Activated gamma-delta T cell treated with Interleukin-2 at 50 U/mL for 16 hours (primary cell): ENCODE data around the gene KRT82.

Source experiments
- DNase-seq: peaks from one replicate; pipeline ENCODE4 v3.0.0-alpha.2; 2020

Gene KRT82

DNA sequence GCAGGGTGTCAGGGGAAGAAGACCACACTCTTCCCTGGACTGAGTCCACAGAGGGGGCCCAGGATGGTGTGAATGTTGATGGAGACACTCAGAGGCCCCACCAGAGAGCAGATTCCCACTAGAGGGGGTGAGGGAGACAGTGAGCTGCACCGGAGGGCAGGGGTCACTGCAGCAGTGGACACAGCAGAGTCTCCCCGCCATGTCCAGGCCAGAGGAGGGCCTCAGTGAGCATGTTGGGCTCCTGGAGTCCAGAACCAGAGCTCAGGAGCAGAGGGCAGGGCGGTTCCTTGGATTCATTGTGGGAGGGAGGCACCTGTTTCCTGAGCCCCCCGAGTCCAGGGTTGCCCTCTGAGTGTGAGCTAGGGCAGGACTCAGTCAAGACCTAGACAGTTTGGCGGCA, 1.8 kb upstream of the KRT82 start:
- no peak for DNase-seq

DNA sequence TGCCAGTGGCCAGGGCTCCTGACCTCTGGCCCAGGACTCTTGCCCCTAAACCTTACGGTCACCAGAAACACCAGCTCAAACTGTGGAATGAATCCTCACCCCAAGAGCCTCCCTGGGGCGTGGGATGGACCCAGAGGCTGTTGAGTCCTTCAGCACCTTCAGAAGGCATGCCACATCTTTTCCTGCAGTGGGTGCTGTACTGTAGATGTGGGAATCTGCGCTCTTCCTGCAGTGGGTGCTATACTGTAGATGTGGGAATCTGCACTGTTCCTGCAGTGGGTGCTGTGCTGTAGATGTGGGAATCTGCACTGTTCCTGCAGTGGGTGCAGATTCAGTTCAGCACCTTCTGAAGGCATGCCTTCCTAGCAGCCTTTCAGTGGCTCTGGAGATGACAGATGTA, 1.2 kb downstream of the KRT82 start:
- DNase-seq: no peak

DNA sequence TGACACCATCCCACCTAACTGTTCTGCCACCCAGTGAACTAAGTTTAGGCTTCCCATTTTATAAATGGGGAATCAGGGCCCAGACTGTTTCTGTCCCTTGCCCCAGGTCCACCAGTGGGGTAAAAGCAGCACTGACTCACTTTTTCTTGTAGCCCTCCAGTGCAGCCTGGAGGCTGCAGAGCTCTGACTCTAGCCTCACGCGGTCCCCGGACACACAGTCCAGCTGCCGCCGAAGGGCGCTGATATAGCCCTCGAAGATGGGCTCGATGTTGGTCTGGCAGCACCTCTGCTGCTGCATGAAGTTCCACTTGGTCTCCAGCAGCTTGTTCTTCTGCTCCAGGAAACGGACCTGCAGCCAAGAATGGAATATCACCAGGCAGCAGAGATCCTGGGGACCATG, 2.6 kb downstream of the KRT82 start:
- no peak for DNase-seq

- DNase-seq: no peak
Observed at GRCh38 chr12:52402873-52403540, 3.1 kb downstream of the KRT82 start.

DNA sequence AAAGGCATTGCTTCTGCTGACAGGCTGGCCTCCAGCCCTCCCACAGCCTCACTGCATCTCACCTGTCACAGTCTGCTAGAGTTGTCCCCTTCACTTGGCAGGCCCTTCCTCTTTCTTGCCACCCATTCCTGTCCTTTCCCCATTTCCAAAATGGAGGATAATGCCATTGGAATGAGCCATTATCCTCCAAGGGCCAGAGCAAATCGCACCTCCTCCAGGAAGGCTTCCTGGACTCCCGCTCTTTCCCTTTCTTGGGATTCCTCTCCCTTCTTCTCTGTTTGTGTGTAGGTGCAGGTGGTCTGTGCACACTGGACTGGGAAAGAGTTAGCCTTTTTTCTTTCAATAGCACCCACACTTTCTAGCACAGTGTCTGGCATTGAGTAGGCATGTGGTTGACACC, 3.8 kb downstream of the KRT82 start:
- DNase-seq: no peak

- DNase-seq: no peak
Observed at GRCh38 chr12:52401926-52402325, 4.2 kb downstream of the KRT82 start.

DNA sequence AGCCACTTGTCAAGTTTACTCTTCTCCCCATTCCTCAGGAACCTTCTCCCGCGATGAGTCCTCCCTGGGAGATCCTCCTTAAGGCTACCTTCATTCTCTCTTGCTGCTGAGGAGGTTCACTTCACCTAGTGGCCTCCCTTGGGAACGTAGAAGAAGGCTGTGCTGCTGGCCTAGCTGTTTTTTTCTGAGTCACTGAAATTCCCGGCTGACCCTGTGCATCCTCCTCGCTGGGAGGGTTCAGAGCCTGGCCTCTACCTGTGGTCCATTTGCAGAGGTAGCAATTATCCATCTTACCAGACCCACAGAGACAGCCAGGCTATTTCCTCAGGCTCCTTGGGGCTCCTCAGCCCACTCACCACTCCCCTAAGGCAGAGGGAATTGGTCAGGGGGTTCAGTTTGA, 4.6 kb downstream of the KRT82 start:
- DNase-seq: no peak

- DNase-seq: no peak
Observed at GRCh38 chr12:52400906-52401305, 5.2 kb downstream of the KRT82 start.

DNA sequence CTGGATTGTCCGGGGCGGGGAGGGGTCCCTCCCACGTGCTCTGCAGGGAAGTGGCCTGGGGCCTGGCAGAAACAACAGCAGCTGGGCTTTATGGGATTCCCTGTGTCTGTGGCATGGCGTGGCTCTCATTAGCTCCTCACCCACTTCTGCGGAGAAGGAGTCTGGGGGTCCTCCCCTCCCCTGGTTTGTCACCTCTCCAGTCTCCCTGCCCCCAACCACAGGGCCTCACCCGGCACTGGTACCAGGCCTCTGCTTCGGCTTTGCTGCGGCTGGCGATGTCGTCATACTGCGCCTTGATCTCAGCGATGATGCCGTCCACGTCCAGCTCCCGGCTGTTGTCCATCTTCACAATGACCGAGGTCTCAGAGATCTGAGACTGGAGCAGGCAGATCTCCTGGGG, 6.4 kb downstream of the KRT82 start:
- no peak for DNase-seq

DNA sequence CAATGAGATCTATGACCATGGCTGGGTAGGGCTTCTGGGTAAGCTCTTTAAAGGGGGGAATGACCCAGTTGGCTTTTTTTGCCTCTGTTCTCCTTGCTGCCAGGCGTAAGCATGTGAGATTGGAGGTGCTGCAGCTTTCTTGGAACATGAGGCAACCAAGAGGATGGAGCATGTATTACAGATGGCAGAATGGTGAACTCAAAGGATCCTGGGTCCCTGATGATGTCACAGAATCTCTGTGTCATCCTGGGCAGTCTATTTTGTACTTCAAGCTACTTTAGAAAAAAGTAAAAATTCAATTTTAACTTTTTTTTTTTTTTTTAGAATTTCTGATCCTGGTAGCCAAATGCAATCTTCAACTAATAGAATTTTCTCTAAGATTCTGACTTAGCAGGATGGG, 8.0 kb downstream of the KRT82 start:
- no peak for DNase-seq

DNA sequence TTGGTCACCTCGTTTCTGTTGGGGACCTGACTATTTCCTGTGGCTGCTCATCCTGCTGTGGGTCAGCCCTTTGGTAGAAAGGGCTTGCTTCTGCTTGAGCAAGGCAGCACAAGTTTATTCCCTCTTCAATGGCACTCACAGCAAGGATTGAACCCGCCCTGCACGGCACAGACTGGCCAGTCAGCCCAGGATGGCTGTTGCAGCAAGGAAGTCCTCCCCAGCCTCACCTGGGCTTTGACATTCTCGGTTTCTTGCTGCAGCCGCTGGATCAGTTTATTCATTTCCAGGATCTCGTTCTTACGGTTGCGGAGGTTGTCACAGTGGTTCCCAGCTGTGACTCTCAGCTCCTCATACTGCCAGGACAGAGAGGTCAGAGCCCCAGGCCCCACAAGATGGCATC, 9.5 kb downstream of the KRT82 start:
- DNase-seq: no peak

DNA sequence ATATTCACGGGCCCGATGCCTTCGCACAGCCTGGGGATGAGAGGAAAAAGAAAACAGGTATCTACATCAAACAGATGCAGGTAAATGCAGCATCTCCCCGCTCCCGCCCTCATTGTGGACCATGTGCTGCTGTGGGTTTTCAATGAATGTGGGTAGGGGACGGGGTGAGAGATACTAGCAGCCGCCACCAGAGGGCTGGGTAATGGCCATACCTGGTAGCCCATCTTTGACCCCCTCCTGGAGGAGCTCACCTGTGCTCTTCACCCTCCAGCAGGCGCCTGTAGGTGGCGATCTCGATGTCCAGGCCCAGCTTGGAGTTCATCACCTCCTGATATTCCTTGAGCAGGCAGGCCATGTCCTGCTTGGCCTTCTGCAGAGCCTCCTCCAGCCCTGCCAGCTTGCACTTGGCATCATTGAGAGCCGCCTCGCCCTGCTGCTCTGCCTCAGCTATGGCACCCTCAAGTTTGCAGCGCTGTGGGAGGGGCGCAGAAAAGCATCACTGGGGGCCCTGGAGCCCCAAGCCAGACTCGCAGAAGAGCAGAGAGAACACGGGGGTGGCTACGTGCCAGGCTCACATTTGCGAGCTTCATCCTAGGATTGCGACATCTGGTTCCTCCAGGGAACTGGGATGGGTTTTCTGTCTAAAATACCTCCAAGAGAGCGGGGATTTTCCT, 10.2 kb downstream of the KRT82 start:
- no peak for DNase-seq

DNA sequence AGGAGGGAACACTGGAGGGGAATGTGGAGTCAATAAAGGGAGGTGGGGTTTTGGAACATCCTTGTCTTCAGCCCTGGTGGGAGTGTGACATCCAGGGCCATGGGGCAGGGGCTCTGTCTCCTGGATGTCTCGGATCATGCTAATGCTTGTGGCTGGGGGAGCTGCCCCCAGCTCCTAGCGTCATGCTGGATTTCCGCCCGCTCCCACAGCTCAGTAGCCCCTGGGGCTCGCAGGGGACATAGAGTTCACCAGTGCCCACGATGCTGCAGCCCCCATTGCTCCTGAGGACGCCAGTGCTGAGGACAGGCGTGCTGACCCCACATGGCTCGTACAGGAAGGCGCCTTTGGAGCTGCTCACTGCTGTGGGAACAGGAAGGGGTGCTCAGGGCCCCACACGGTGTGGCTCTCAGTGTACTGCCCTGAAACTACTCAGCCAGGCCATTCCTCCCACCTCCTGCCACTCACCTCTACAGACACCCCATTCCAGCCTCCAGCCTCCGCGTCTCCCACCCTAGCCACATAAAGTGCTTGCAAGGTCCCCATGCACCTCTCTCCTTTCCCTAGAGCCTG, 11.2 kb downstream of the KRT82 start:
- no peak for DNase-seq

- no peak for DNase-seq
Observed at GRCh38 chr12:52392465-52393007, 13.6 kb downstream of the KRT82 start.

DNA sequence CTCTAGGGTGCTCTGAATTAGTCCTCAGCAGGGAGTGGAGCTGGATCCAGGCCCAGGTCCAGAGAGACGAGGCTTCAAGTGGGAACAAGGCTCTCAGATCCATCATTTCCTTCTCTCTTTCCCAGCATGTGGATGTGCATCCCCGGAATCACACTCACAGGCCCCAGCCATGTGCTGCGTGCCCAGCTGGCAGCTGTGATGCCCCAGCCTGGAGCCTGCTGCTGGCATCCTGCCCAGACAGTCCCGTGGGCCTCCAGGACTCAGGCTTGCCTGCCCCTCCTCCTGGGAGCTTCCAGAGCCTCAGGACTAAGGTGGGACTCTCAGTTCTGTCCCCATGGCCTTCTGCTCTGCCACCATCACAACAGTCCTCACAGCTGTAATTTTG, 14.5 kb downstream of the KRT82 start:
- DNase-seq: no peak

DNA sequence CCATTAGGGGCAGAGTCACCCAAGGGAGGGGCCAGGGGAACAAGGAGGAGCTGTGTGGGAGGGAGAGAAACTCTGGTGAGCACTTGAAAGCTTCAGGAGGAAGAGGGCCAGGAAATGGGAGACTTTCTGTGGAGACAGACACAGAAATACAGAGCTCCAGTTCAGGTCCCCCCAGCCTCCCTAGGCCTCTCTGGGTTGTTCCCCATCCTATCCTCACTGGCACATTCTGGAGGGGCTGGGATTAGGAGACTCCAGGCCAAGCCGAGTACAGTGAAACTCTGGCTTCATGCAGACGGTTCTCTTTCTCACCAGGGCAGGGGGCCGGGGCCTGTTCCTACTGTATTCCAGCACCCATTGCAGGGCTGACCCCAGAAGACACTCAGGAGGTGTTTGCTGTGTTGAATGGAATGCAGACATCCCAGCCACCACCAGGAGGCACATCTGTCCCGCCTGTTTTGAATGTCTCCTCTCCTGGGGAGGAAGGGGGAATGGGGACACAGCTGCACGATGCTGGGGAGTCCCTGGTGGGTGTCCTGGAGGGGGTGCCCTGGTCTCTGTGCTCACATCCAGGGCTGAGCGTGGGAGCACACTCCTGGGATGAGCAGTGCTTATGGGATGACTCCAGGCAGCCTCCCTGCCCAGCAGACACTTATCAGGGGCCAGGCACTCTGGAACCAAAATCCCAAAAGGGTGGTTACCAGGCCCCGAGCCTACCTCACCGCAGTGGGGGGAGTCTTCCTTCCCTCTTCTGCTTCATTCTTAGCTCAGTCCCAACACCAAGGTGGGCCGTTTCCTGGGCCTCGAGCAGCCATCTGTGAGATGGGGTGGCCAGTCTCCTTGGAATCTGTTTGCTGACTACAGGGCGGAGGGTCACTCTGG, 15.2 kb downstream of the KRT82 start:
- no peak for DNase-seq

GRCh38 chr12:52389313-52390207, 16.6 kb downstream of the KRT82 start:
- DNase-seq: no peak

DNA sequence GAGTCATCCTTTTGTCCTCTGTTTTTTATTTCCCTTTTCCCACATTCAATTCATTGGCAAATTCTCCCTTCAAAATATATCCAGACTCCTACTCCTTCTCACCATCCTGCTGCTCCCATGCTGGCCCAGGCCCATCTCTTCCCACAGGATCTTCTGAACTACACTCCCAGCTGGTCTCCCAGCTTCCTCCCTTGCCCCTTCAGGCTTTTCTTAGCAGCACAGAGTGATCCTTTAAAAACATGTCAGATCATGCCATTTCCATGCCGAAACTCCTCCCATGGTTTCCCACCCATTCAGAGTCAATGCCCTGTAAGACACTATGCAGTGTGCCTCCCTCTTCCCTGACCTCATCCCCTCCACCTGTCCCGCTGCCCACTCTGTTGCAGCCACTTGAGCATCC, 18.3 kb downstream of the KRT82 start:
- DNase-seq: no peak

DNA sequence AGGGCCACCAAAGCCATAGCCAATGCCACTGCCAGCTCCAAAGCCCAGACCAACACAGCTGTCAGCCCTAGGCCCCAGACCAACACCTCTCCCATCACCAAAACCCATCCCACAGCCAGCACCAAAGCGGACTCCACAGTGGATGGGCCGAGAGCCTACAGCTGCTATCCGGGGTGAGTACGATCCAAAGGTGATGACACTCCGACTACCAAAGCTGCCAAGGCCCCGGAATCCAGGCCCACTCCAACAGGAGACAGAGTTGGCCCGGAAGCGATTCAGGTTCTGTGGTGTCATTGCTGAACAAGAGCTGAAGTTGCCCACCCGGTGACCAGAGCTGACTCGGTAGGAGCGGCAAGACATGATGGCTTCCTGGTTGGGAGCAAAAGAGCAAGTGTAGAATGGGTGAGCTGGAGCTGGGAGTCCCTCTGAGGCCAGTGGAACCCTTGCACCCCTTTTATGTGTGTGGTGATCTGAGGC, 20.9 kb downstream of the KRT82 start, which contains the start of gene KRT84:
Gene KRT84 (minus strand): TSS at position 427 of the 477 bp plus-strand sequence. CDS start 67 bp downstream, at position 360.
- DNase-seq: no peak

DNA sequence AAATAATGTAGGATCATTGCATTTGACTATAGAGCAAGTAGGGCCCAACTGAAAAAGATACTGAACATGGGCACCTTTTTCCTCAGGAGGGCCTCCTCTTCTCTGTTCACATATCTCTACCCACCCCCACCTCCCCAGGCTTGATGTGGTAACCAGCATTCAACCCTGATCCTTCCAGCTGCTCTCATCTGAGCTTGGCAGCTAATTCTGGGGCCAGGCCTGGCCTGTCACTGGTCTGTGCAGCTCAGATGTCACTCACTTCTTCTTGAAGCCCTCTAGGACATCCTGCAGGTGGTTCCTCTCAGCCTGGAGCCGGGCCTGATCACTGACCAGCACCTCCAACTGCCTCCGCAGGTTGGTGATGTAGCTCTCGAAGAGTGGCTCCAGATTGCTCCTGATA, 22.8 kb downstream of the KRT82 start:
- no peak for DNase-seq

- no peak for DNase-seq
Observed at GRCh38 chr12:52382854-52383253, 23.3 kb downstream of the KRT82 start.

DNA sequence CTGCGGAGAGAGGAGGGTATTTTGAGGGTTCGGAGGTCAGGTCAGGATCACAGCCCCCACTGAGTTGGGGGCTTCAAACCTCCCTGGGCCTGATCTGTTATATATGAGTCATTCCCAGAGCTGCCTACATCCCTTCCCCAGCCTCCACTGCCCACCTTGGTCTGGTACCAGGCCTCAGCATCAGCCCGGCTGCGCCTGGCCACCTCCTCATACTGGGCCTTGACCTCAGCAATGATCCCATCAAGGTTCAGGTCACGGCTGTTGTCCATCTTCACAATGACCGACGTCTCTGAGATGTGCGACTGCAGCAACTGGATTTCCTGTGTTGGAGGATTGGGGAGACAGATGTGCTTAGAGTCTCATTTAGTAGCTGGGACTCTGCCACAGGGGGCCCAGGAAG, 24.9 kb downstream of the KRT82 start:
- DNase-seq: no peak
